ENCODE measurements around the gene FAM114A2.

- TF ChIP-seq YY1 (IDR thresholded peaks at IDR 0.05; ENCODE audit: insufficient read depth, insufficient read length): no peak
- no peak for TF ChIP-seq ZNF274 (IDR thresholded peaks at IDR 0.05; ENCODE audit: low read depth, low read length)
- TF ChIP-seq SUZ12 (IDR thresholded peaks at IDR 0.05; ENCODE audit: extremely low read depth, insufficient read depth, insufficient read length): no peak
Observed at GRCh38 chr5:154038707-154039457, at the start of gene FAM114A2, which contains the start of gene MFAP3.

All from NT2/D1 (cell line).